H1 (cell line): Measurements from ENCODE around the gene EIF4E2. TPM values are rescaled to one million over a fixed set of nuclear protein-coding genes. Genes with fewer than 3 reads are reported as not detected.
A peak's percentile ranks its signal among the peaks of the same experiment; 100 is the strongest.

Source experiments
- CTCF ChIA-PET: fragments of 300-600 bp; sonication (Branson Sonifier 250); formaldehyde crosslinking; loops from one replicate; lab custom pipeline; 2021; ENCODE audit not compliant: partially characterized antibody; lab: Charles Lee
- POLR2A ChIA-PET: fragments of 300-600 bp; sonication (Branson Sonifier 250); formaldehyde crosslinking; loops from one replicate; lab custom pipeline; 2021; ENCODE audit warnings: inconsistent platforms; ENCODE audit not compliant: partially characterized antibody; lab: Charles Lee
- DNase-seq, 2 experiments: peaks; one replicate each; pipeline versions ENCODE4 v3.0.0 to v3.0.0-alpha.2; 2010 to 2022; ENCODE audit warnings: low spot score in 2 of 2, low read depth in 1 of 2, mixed read lengths in 1 of 2
- FAIRE-seq: peaks from 2 replicates; lab custom pipeline; 2011; peaks lifted over from hg19 to GRCh38; lab: Jason Lieb, UNC
- H2AFZ ChIP-seq: 2 replicates; pipeline ENCODE4 v1.8.1; 2012; ENCODE audit warnings: low read length, inconsistent platforms
- H2AK5ac ChIP-seq: 2 replicates; pipeline ENCODE4 v1.6.1; 2013; ENCODE audit warnings: low read depth, low read length
- H2BK120ac ChIP-seq: replicated peaks from 2 replicates; pipeline ENCODE3; 2013; ENCODE audit warnings: low read depth, low read length, inconsistent platforms
- H2BK12ac ChIP-seq: 2 replicates; pipeline ENCODE4 v1.6.1; 2013; ENCODE audit warnings: low read depth, low read length
- H2BK15ac ChIP-seq: 2 replicates; pipeline ENCODE4 v1.6.1; 2013; ENCODE audit warnings: low read length
- H2BK20ac ChIP-seq: 2 replicates; pipeline ENCODE4 v1.6.1; 2013; ENCODE audit warnings: low read length
- H2BK5ac ChIP-seq: 2 replicates; pipeline ENCODE4 v1.6.1; 2013; ENCODE audit warnings: low read depth, low read length
- H3K14ac ChIP-seq: 2 replicates; pipeline ENCODE4 v1.6.1; 2013; ENCODE audit warnings: inconsistent platforms; ENCODE audit not compliant: insufficient read length
- H3K18ac ChIP-seq: 2 replicates; pipeline ENCODE4 v1.6.1; 2013; ENCODE audit warnings: low read length; ENCODE audit errors: extremely low read depth
- H3K23ac ChIP-seq: 2 replicates; pipeline ENCODE4 v1.6.1; 2013; ENCODE audit warnings: inconsistent platforms; ENCODE audit not compliant: insufficient read length
- H3K23me2 ChIP-seq: 2 replicates; pipeline ENCODE4 v1.6.1; 2013; ENCODE audit warnings: low read depth, low read length
- H3K27ac ChIP-seq: 2 replicates; pipeline ENCODE4 v1.6.1; 2011; ENCODE audit warnings: low read depth, low read length, inconsistent platforms
- H3K27me3 ChIP-seq, 4 experiments: replicated peaks in 1 of 4; 1 replicate in 1 of 4; 2 replicates in 3 of 4; pipeline versions ENCODE4 v1.6.1 to v1.8.1; 2011 to 2013; ENCODE audit warnings: low read length in 3 of 4, mild to moderate bottlenecking in 3 of 4, inconsistent platforms in 2 of 4, mixed read lengths in 2 of 4, moderate library complexity in 1 of 4; ENCODE audit not compliant: control insufficient read depth in 3 of 4, insufficient read depth in 3 of 4; ENCODE audit errors: extremely low read depth in 1 of 4
- H3K36me3 ChIP-seq, 4 experiments: 2 replicates each; pipeline versions ENCODE4 v1.6.1 to v1.8.1; 2011 to 2013; ENCODE audit warnings: mild to moderate bottlenecking in 4 of 4, low read length in 3 of 4, moderate library complexity in 2 of 4, control low read depth in 1 of 4, inconsistent platforms in 1 of 4; ENCODE audit not compliant: insufficient read depth in 4 of 4, control insufficient read depth in 2 of 4
- H3K4ac ChIP-seq: replicated peaks from 2 replicates; pipeline ENCODE3; 2013; ENCODE audit warnings: low read length, low read depth, mixed read lengths, inconsistent platforms; ENCODE audit not compliant: insufficient read length
- H3K4me1 ChIP-seq, 4 experiments: replicated peaks in 1 of 4; 1 replicate in 1 of 4; 2 replicates in 3 of 4; pipeline versions ENCODE4 v1.6.1 to v1.8.1; 2011 to 2013; ENCODE audit warnings: low read length in 3 of 4, inconsistent platforms in 2 of 4, mixed read lengths in 1 of 4; ENCODE audit not compliant: insufficient read depth in 4 of 4, control insufficient read depth in 3 of 4
- H3K4me2 ChIP-seq, 2 experiments: 2 replicates each; pipeline versions ENCODE4 v1.6.1 to v1.8.1; 2011 to 2013; ENCODE audit warnings: low read depth in 2 of 2, low read length in 2 of 2, control low read depth in 1 of 2, inconsistent platforms in 1 of 2, mild to moderate bottlenecking in 1 of 2; ENCODE audit not compliant: insufficient read depth in 1 of 2
- H3K4me3 ChIP-seq, 4 experiments: fragments of 200-600, 300-600 bp in 1 of 4; sonication (generic), shearing (Covaris generic), sonication (Bioruptor Twin) in 1 of 4; 2 replicates each; pipeline versions ENCODE4 v1.5.1 to v1.8.1; 2011 to 2016; ENCODE audit warnings: low read length in 4 of 4, low read depth in 3 of 4, control low read depth in 2 of 4, inconsistent platforms in 2 of 4, mild to moderate bottlenecking in 2 of 4, mixed read lengths in 1 of 4, moderate library complexity in 1 of 4; ENCODE audit not compliant: insufficient read depth in 2 of 4; ENCODE audit errors: extremely low read depth in 1 of 4
- H3K56ac ChIP-seq: replicated peaks from 2 replicates; pipeline ENCODE3; 2013; ENCODE audit warnings: low read depth, mild to moderate bottlenecking, mixed read lengths, low read length, inconsistent platforms; ENCODE audit not compliant: insufficient read length
- H3K79me1 ChIP-seq: 2 replicates; pipeline ENCODE4 v1.6.1; 2013; ENCODE audit warnings: low read depth, low read length, control low read depth
- H3K79me2 ChIP-seq, 2 experiments: 2 replicates each; pipeline versions ENCODE4 v1.6.1 to v1.8.1; 2012 to 2013; ENCODE audit warnings: low read length in 2 of 2, mild to moderate bottlenecking in 2 of 2, inconsistent platforms in 1 of 2; ENCODE audit not compliant: insufficient read depth in 2 of 2, control insufficient read depth in 1 of 2
- H3K9ac ChIP-seq, 4 experiments: replicated peaks in 1 of 4; 1 replicate in 1 of 4; 2 replicates in 3 of 4; pipeline versions ENCODE4 v1.6.1 to v1.8.1; 2011 to 2013; ENCODE audit warnings: low read depth in 3 of 4, low read length in 3 of 4, control low read depth in 2 of 4, mild to moderate bottlenecking in 2 of 4, moderate library complexity in 2 of 4, inconsistent platforms in 1 of 4; ENCODE audit errors: extremely low read depth in 1 of 4
- H3K9me3 ChIP-seq, 2 experiments: 2 replicates each; pipeline versions ENCODE4 v1.6.1 to v1.8.1; 2012 to 2013; ENCODE audit warnings: mild to moderate bottlenecking in 2 of 2, moderate library complexity in 2 of 2, control low read depth in 1 of 2, inconsistent platforms in 1 of 2, low read depth in 1 of 2, low read length in 1 of 2, mixed read lengths in 1 of 2; ENCODE audit not compliant: insufficient read depth in 2 of 2
- H4K20me1 ChIP-seq, 2 experiments: replicated peaks in 1 of 2; 2 replicates each; pipeline versions ENCODE3 to v1.8.1; 2011 to 2013; ENCODE audit warnings: inconsistent platforms in 2 of 2, low read length in 2 of 2, mild to moderate bottlenecking in 1 of 2; ENCODE audit not compliant: insufficient read depth in 2 of 2, control insufficient read depth in 1 of 2
- H4K5ac ChIP-seq: 2 replicates; pipeline ENCODE4 v1.6.1; 2013; ENCODE audit warnings: low read length, low read depth, mixed read lengths, inconsistent platforms; ENCODE audit not compliant: insufficient read length
- H4K8ac ChIP-seq: 2 replicates; pipeline ENCODE4 v1.8.0; 2013; ENCODE audit warnings: mild to moderate bottlenecking, moderate library complexity, low read length, inconsistent platforms; ENCODE audit not compliant: insufficient read depth; ENCODE audit errors: extremely low read depth
- H4K91ac ChIP-seq: replicated peaks from 2 replicates; pipeline ENCODE3; 2013; ENCODE audit warnings: low read length, mixed read lengths, inconsistent platforms; ENCODE audit not compliant: insufficient read length
- JUND ChIP-seq: IDR thresholded peaks from 2 replicates; pipeline ENCODE4 v1.6.1; 2011; ENCODE audit warnings: mild to moderate bottlenecking, improper control_type of control experiment, low read length
- SP1 ChIP-seq: IDR thresholded peaks from 2 replicates; pipeline ENCODE4 v1.6.1; 2011; ENCODE audit warnings: low read depth, low read length
- ZNF274 ChIP-seq: IDR thresholded peaks from 2 replicates; pipeline ENCODE4 v1.7.0; 2012; ENCODE audit warnings: low read length, borderline replicate concordance; ENCODE audit errors: extremely low read depth
- WGBS, 2 experiments: shearing (Covaris generic) in 1 of 2; methylation state at CpG; one replicate each; pipeline versions ENCODE4 v1.1.6 to v1.1.7; 2013 to 2015; ENCODE audit warnings: low lambda C conversion rate in 2 of 2, mixed read lengths in 2 of 2, inconsistent platforms in 1 of 2, low coverage in 1 of 2, missing lambda C conversion rate in 1 of 2; ENCODE audit not compliant: insufficient replicate concordance in 2 of 2, insufficient coverage in 1 of 2, insufficient read length in 1 of 2; ENCODE audit errors: extremely low coverage in 1 of 2, missing lambda C conversion rate in 1 of 2; 5-methylcytosine and 5-hydroxymethylcytosine counted together
- polyA plus RNA-seq, 7 experiments: library from polyadenylated mRNA; depleted of rRNA in 3 of 7; stranded (reverse) in 5 of 7; unstranded in 2 of 7; fragments of >200 nt in 5 of 7; fragments of 200-250 nt in 2 of 7; gene quantifications; 1 replicate in 5 of 7; 2 replicates in 1 of 7; 4 replicates in 1 of 7; pipeline versions ENCODE4 v1.2.1 to v1.2.3, GENCODE V29; 2011 to 2013; ENCODE audit warnings: missing spikeins in 2 of 7, mixed read lengths in 2 of 7
- total RNA-seq: library from RNA; stranded (reverse); fragmentation: NEBNext Ultra II Directional; extraction: Animal tissue kit (Norgen Biotek cat#: 25700); gene quantifications from 2 replicates; pipeline ENCODE4 v1.2.1, GENCODE V29; 2021

EIF4E2 gene
- total and polyA plus RNA-seq, 2 of the 8 experiments (the other 6 are each of a cell fraction or from before 2014, with no cell fraction given), result 39.4 to 114 TPM

DNA sequence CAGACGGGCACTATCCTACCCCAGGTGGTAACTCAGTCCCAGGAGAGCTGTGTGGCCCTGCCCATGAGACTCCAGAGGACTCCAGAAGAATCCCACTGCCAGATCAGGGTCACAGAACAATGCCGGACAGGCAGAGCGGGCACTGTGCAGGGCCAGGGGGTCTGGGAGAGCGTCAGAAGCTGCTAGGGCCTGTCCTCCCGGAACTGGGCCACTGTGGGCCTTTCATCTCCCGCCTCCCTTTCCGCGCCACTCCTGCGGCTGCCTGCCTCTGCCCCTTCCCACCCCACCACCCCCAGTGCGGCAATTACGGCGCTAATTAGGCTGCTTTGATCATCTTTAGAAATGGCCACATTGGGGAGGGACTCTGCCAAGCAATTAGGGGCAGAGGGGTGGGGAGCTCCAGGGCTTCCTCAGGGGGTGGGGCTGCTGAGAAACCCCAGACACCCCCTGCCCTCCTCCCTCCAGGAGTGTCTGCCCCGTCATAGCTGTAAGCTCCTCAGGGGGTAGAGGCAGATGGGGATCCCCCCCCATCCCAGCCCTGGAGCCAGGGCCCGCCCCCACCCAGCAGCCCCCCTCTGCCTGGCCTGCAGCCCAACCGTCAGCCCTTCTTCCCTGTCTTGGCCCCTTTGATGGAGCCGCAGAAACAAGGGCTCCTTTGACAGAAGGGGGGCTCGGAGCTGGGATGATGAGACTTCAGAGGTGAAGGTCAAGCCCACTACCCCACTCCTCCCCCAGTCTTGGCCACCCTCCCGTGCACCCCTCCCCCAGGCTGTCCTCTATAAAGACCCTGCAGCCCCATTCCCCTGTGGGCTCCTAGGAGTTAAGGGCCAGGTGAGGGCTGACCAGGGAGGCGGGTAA, 30.7 kb upstream of the EIF4E2 start, which contains the start of gene PRSS56:
Gene PRSS56, plus strand, starts transcription at position 808 of the 858 bp plus-strand sequence. CDS start 211 bp downstream, outside the sequence.
- H3K4ac ChIP-seq, result no peak within 1 kb of the TSS
- H2BK15ac ChIP-seq, result 0 out of 2 replicates have a peak within 1 kb of the TSS, but pooled peaks have one; percentile 31
- no peak within 1 kb of the TSS for H2AFZ ChIP-seq
- no peaks in the 10 kb centered on the region for H3K79me1 ChIP-seq
- no peak within 1 kb of the TSS for H2AK5ac ChIP-seq
- FAIRE-seq (no peak), DNase-seq (no peak)
- no peak within 1 kb of the TSS for H2BK120ac ChIP-seq
- H3K9me3 ChIP-seq, result no peaks in the 10 kb centered on the region
- no peak within 1 kb of the TSS for H3K23ac ChIP-seq
- no peak within 1 kb of the TSS for H3K9ac ChIP-seq
- WGBS, 2 experiments, result 84% methylated on average over 17 of the region's 19 CpGs; no CpG with 5 or more reads in 1 of the 2 experiments
- no peak for TF ChIP-seq SP1
- no peak for TF ChIP-seq ZNF274
- TF ChIP-seq JUND, result no peak
- no peak within 1 kb of the TSS for H3K4me2 ChIP-seq
- peaks cover 3 to 4% of the 10 kb centered on the region in 2 experiments for H4K20me1 ChIP-seq
- H3K14ac ChIP-seq, result no peak within 1 kb of the TSS
- ChIA-PET POLR2A (interaction anchor here (0.7 to 1.7 kb wide), 4 partner anchors 9 to 31 kb away, joined by 3 to 5 read pairs (median 4); partner anchors contain the start of genes EIF4E2 and TIGD1), CTCF (interaction anchor here (0.7 to 10.6 kb wide), 24 partner anchors 11 to 227 kb away, joined by 3 to 176 read pairs (median 8); partner anchors contain the start of gene CHRNG)
- H3K18ac ChIP-seq, result no peak within 1 kb of the TSS
- peaks cover 0 to 22% (median 7%) of the 10 kb centered on the region in 4 experiments; a peak in 5 of 7 replicates for H3K4me1 ChIP-seq
- H4K91ac ChIP-seq, result no peak within 1 kb of the TSS
- no peak within 1 kb of the TSS for H3K27ac ChIP-seq
- peaks cover 19 to 40% (median 37%) of the 10 kb centered on the region in 4 experiments for H3K27me3 ChIP-seq
- no peak within 1 kb of the TSS for H3K4me3 ChIP-seq
- no peak within 1 kb of the TSS for H4K5ac ChIP-seq
- H4K8ac ChIP-seq, result peak within 1 kb of the TSS; percentile 69; the same call in 1 of the 2 replicates
- no peak within 1 kb of the TSS for H2BK5ac ChIP-seq
- peak within 1 kb of the TSS; percentile 87; the same call in 1 of the 2 replicates for H2BK12ac ChIP-seq
- no peak within 1 kb of the TSS for H3K56ac ChIP-seq
- no peak within 1 kb of the TSS for H2BK20ac ChIP-seq
- no peaks in the 10 kb centered on the region for H3K36me3 ChIP-seq
- H3K23me2 ChIP-seq, result peaks cover 10% of the 10 kb centered on the region; the same call in 1 of the 2 replicates
- no peaks in the 10 kb centered on the region for H3K79me2 ChIP-seq
